Astrocyte (in vitro differentiated cells and primary cell): ENCODE results near the gene CACNA1C. TPM values are rescaled to one million over a fixed set of nuclear protein-coding genes. Genes with fewer than 3 reads are reported as not detected.
A peak's percentile ranks its signal among the peaks of the same experiment; 100 is the strongest.

Experiments used
- DNase-seq: peaks from one replicate; pipeline ENCODE4 v3.0.0-alpha.2; 2010; ENCODE audit warnings: low read depth
- FAIRE-seq: peaks from 2 replicates; lab custom pipeline; 2011; peaks lifted over from hg19 to GRCh38; lab: Jason Lieb, UNC
- H2AFZ ChIP-seq: 2 replicates; pipeline ENCODE4 v1.6.0; 2012; ENCODE audit warnings: low read depth, low read length, inconsistent platforms
- H3K27ac ChIP-seq: 2 replicates; pipeline ENCODE4 v1.5.1; 2011; ENCODE audit warnings: low read depth, low read length, inconsistent platforms
- H3K27me3 ChIP-seq: 2 replicates; pipeline ENCODE4 v1.6.0; 2011; ENCODE audit warnings: low read length, inconsistent platforms; ENCODE audit not compliant: insufficient read depth
- H3K36me3 ChIP-seq: 2 replicates; pipeline ENCODE4 v1.5.1; 2011; ENCODE audit warnings: low read length, inconsistent platforms; ENCODE audit not compliant: insufficient read depth
- H3K4me1 ChIP-seq: 2 replicates; pipeline ENCODE4 v1.5.1; 2011; ENCODE audit warnings: low read length, inconsistent platforms; ENCODE audit not compliant: insufficient read depth
- H3K4me2 ChIP-seq: 2 replicates; pipeline ENCODE4 v1.6.0; 2012; ENCODE audit warnings: low read length, inconsistent platforms
- H3K4me3 ChIP-seq: 2 replicates; pipeline ENCODE4 v1.5.1; 2011; ENCODE audit warnings: low read depth, mild to moderate bottlenecking, low read length, inconsistent platforms; ENCODE audit not compliant: insufficient read depth
- H3K79me2 ChIP-seq: 2 replicates; pipeline ENCODE4 v1.6.0; 2012; ENCODE audit warnings: mild to moderate bottlenecking, low read length, inconsistent platforms; ENCODE audit not compliant: insufficient read depth
- H3K9ac ChIP-seq: 2 replicates; pipeline ENCODE4 v1.6.0; 2012; ENCODE audit warnings: mild to moderate bottlenecking, low read length, inconsistent platforms
- H3K9me3 ChIP-seq: 2 replicates; pipeline ENCODE4 v1.5.1; 2012; ENCODE audit warnings: low read depth, mild to moderate bottlenecking, low read length, inconsistent platforms; ENCODE audit not compliant: insufficient read depth
- H4K20me1 ChIP-seq: 2 replicates; pipeline ENCODE4 v1.6.0; 2012; ENCODE audit warnings: low read length, inconsistent platforms; ENCODE audit not compliant: insufficient read depth
- H3K27ac Mint-ChIP-seq: one replicate; pipeline ENCODE4 v1.8.0; 2021; ENCODE audit warnings: mild to moderate bottlenecking, mixed read lengths; ENCODE audit not compliant: unreplicated experiment
- H3K27me3 Mint-ChIP-seq: one replicate; pipeline ENCODE4 v1.8.0; 2021; ENCODE audit warnings: low read depth, mixed read lengths; ENCODE audit not compliant: unreplicated experiment
- H3K36me3 Mint-ChIP-seq: one replicate; pipeline ENCODE4 v1.8.0; 2021; ENCODE audit warnings: low read depth, mixed read lengths; ENCODE audit not compliant: unreplicated experiment
- H3K4me1 Mint-ChIP-seq: one replicate; pipeline ENCODE4 v1.8.0; 2021; ENCODE audit warnings: low read depth, mixed read lengths; ENCODE audit not compliant: unreplicated experiment
- H3K4me3 Mint-ChIP-seq: one replicate; pipeline ENCODE4 v1.8.0; 2021; ENCODE audit warnings: mild to moderate bottlenecking, moderate library complexity, mixed read lengths; ENCODE audit not compliant: unreplicated experiment
- H3K9me3 Mint-ChIP-seq: one replicate; pipeline ENCODE4 v1.8.0; 2021; ENCODE audit warnings: mild to moderate bottlenecking, mixed read lengths; ENCODE audit not compliant: unreplicated experiment
- CTCF ChIP-seq: IDR thresholded peaks from 2 replicates; pipeline ENCODE4 v1.5.1; 2011; ENCODE audit warnings: low read depth, mild to moderate bottlenecking, inconsistent platforms, low read length, moderate library complexity; ENCODE audit not compliant: insufficient read depth
- EZH2 ChIP-seq: IDR thresholded peaks from 2 replicates; pipeline ENCODE4 v1.6.1; 2012; ENCODE audit warnings: mild to moderate bottlenecking, low read length, inconsistent platforms; ENCODE audit not compliant: insufficient read depth
- total RNA-seq: library from RNA; stranded (reverse); gene quantifications from 2 replicates; pipeline ENCODE4 v1.2.1, GENCODE V29; 2021

Gene CACNA1C
- total RNA-seq, 1 donor from 2014 or later: 2.1 TPM

GRCh38 chr12:2302711-2303580 lies 250.2 kb downstream of the CACNA1C start:
- Mint-ChIP-seq H3K27ac (no peak overlapping the region), H3K27me3 (peaks cover 36% of the 10 kb centered on the region), H3K9me3 (no peaks in the 10 kb centered on the region), H3K4me1 (no peaks in the 10 kb centered on the region), H3K4me3 (no peak overlapping the region), H3K36me3 (peaks cover 5% of the 10 kb centered on the region)
- TF ChIP-seq EZH2 (no peak), CTCF (no peak)
- H3K79me2 ChIP-seq: no peaks in the 10 kb centered on the region
- DNase-seq (no peak), FAIRE-seq (no peak)
- H3K4me1 ChIP-seq: peaks cover 6% of the 10 kb centered on the region
- no peaks in the 10 kb centered on the region for H3K9me3 ChIP-seq
- no peak overlapping the region for H2AFZ ChIP-seq
- no peaks in the 10 kb centered on the region for H4K20me1 ChIP-seq
- no peak overlapping the region for H3K4me2 ChIP-seq
- H3K27ac ChIP-seq: no peak overlapping the region
- no peak overlapping the region for H3K9ac ChIP-seq
- H3K4me3 ChIP-seq: no peak overlapping the region
- no peaks in the 10 kb centered on the region for H3K27me3 ChIP-seq
- no peaks in the 10 kb centered on the region for H3K36me3 ChIP-seq

GRCh38 chr12:2304223-2304622 lies 251.4 kb downstream of the CACNA1C start:
- peaks cover 35% of the 10 kb centered on the region for H3K27me3 Mint-ChIP-seq
- H3K4me3 Mint-ChIP-seq: no peak overlapping the region
- no peaks in the 10 kb centered on the region for H3K4me1 Mint-ChIP-seq
- Histone ChIP-seq H4K20me1 (no peaks in the 10 kb centered on the region), H3K36me3 (no peaks in the 10 kb centered on the region), H3K4me1 (peaks cover 6% of the 10 kb centered on the region), H2AFZ (no peak overlapping the region), H3K27ac (no peak overlapping the region), H3K4me2 (no peak overlapping the region), H3K4me3 (no peak overlapping the region), H3K9me3 (no peaks in the 10 kb centered on the region), H3K79me2 (no peaks in the 10 kb centered on the region), H3K9ac (no peak overlapping the region), H3K27me3 (no peaks in the 10 kb centered on the region)
- TF ChIP-seq CTCF (no peak), EZH2 (no peak)
- H3K9me3 Mint-ChIP-seq: no peaks in the 10 kb centered on the region
- DNase-seq: no peak
- FAIRE-seq: no peak
- peaks cover 5% of the 10 kb centered on the region for H3K36me3 Mint-ChIP-seq
- H3K27ac Mint-ChIP-seq: no peak overlapping the region

GRCh38 chr12:2306012-2306411 lies 253.2 kb downstream of the CACNA1C start:
- H3K4me2 ChIP-seq: no peak overlapping the region
- FAIRE-seq: no peak

More at GRCh38 chr12:2306012-2306411, 253.2 kb downstream of the CACNA1C start:
- Mint-ChIP-seq H3K36me3 (peaks cover 5% of the 10 kb centered on the region), H3K27me3 (peaks cover 29% of the 10 kb centered on the region), H3K4me3 (no peak overlapping the region), H3K9me3 (no peaks in the 10 kb centered on the region), H3K27ac (no peak overlapping the region), H3K4me1 (no peaks in the 10 kb centered on the region)
- TF ChIP-seq CTCF (no peak), EZH2 (no peak)
- no peaks in the 10 kb centered on the region for H4K20me1 ChIP-seq
- H3K27me3 ChIP-seq: no peaks in the 10 kb centered on the region
- no peak overlapping the region for H3K9ac ChIP-seq
- H3K4me3 ChIP-seq: no peak overlapping the region
- no peaks in the 10 kb centered on the region for H3K79me2 ChIP-seq
- DNase-seq: peak; percentile 49
- H3K4me1 ChIP-seq: peaks cover 11% of the 10 kb centered on the region
- no peak overlapping the region for H2AFZ ChIP-seq
- H3K9me3 ChIP-seq: no peaks in the 10 kb centered on the region
- H3K36me3 ChIP-seq: no peaks in the 10 kb centered on the region
- no peak overlapping the region for H3K27ac ChIP-seq
